Karpas-422 (cell line): ENCODE measurements around the gene DUOX1. TPM values are rescaled to one million over a fixed set of nuclear protein-coding genes. Genes with fewer than 3 reads are reported as not detected.

Experiments used
- DNase-seq: peaks from one replicate; pipeline ENCODE4 v3.0.0-alpha.2; 2015
- H2AFZ ChIP-seq: fragments of 200-600 bp; sonication (generic); 2 replicates; pipeline ENCODE4 v1.6.1; 2014; ENCODE audit warnings: antibody characterized with exemption, low read length, mixed read lengths
- H3K27ac ChIP-seq: fragments of 200-600 bp; sonication (generic); 2 replicates; pipeline ENCODE4 v1.5.1; 2014; ENCODE audit warnings: mild to moderate bottlenecking, low read length, moderate library complexity
- H3K27me3 ChIP-seq: fragments of 200-600 bp; sonication (generic); 2 replicates; pipeline ENCODE4 v1.6.1; 2014; ENCODE audit warnings: low read length, mixed read lengths
- H3K36me3 ChIP-seq: fragments of 200-600 bp; sonication (generic); 2 replicates; pipeline ENCODE4 v1.6.1; 2014; ENCODE audit warnings: low read length, mixed read lengths; ENCODE audit not compliant: insufficient read depth
- H3K4me1 ChIP-seq: fragments of 200-600 bp; sonication (generic); 2 replicates; pipeline ENCODE4 v1.6.1; 2014; ENCODE audit warnings: mild to moderate bottlenecking, low read length, mixed read lengths
- H3K4me2 ChIP-seq: fragments of 200-600 bp; sonication (generic); 2 replicates; pipeline ENCODE4 v1.6.1; 2014; ENCODE audit warnings: low read length, low read depth, mild to moderate bottlenecking; ENCODE audit not compliant: poor library complexity, severe bottlenecking
- H3K4me3 ChIP-seq: fragments of 200-600 bp; sonication (generic); 2 replicates; pipeline ENCODE4 v1.5.1; 2014; ENCODE audit warnings: mild to moderate bottlenecking, antibody characterized with exemption, low read length, mixed read lengths
- H3K79me2 ChIP-seq: fragments of 200-600 bp; sonication (generic); 2 replicates; pipeline ENCODE4 v1.6.1; 2014; ENCODE audit warnings: mild to moderate bottlenecking, low read length, mixed read lengths
- H3K9ac ChIP-seq: fragments of 200-600 bp; sonication (generic); 2 replicates; pipeline ENCODE4 v1.6.0; 2014; ENCODE audit warnings: low read length
- H3K9me2 ChIP-seq: fragments of 200-600 bp; sonication (generic), shearing (Covaris generic); replicated peaks from 2 replicates; pipeline ENCODE4 v1.6.0; 2014; ENCODE audit warnings: mild to moderate bottlenecking, low read length, moderate library complexity; ENCODE audit not compliant: insufficient read depth
- H3K9me3 ChIP-seq: fragments of 300-700, 200-600 bp; sonication (generic); 2 replicates; pipeline ENCODE4 v1.6.1; 2014; ENCODE audit warnings: low read length, mixed read lengths
- H4K20me1 ChIP-seq: fragments of 200-600 bp; sonication (generic); 2 replicates; pipeline ENCODE4 v1.6.1; 2014; ENCODE audit warnings: mild to moderate bottlenecking, antibody characterized with exemption, low read length, low read depth; ENCODE audit not compliant: insufficient read depth
- total RNA-seq: library from RNA; depleted of rRNA; stranded (reverse); fragments of >200 nt; shearing (Covaris generic); gene quantifications from 2 replicates; pipeline ENCODE4 v1.2.3, GENCODE V29; 2014; ENCODE audit warnings: low replicate concordance

The DUOX1 gene
- total RNA-seq, 1 experiment from 2014 or later = not detected

DNA sequence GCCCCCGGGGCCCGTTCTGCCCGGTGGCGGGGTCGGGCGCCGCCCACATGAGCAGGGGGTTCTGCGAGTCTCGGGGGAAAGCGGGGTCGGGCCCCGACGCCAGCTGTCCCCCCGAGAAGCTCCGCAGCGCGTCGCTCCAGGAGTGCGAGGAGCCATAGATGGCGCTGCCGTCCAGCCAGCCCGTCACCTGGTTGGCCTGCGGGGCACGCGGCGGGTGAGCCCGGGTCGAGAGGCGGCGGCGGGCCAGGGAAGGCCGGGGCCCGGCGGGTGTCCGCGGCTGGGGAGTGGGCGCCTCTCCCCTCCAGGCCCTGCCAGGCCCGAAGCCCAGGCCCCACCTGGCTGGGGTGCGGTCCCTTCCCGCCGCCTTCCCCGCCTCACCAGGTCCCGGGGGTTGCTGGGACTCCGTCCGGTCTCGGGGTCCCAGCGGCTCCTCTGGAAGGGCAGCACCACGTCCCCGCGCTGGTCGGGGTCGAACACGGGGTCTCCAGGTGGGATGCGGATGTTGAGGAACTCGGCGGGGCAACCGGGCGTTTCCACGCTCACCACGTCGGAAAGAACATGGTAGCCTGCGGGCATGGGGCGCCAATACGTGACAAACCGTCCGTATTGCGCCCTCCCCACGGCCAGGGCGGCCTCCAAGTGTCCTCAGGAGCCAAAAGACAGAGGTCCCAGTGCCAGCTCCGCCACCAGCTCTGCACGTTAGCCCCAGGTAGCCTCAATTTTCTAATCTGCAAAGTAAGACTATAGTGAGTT is 18.2 kb upstream of the DUOX1 start:
- Histone ChIP-seq H3K9ac (no peak overlapping the region), H3K4me2 (no peak overlapping the region)

DNA sequence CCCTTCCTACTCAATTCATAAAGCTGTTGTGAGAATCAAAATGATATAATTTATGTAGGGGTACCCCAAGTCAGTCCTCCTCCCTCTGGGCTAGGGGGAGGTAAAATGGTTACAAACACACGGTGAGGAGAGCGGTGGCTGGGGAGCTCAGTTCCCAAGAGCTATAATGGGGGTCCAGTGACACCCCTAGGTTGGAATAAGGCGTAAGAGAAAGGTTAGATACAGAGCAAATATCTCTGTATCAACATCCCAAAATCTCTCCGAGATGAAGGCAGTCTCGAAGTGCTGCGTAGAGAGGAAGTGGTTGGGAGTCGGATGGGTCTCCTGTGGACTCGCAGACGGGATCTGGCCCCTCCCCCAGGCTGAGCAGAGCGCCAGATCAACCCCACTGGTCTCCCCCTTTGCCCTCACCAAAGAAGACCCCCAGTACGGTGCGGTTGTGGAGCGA is 17.6 kb upstream of the DUOX1 start:
- Histone ChIP-seq H3K4me1 (peaks cover 9% of the 10 kb centered on the region), H2AFZ (no peak overlapping the region), H4K20me1 (no peaks in the 10 kb centered on the region), H3K36me3 (no peaks in the 10 kb centered on the region), H3K4me2 (no peak overlapping the region), H3K27me3 (no peaks in the 10 kb centered on the region), H3K79me2 (no peaks in the 10 kb centered on the region), H3K9me2 (no peaks in the 10 kb centered on the region), H3K27ac (no peak overlapping the region), H3K4me3 (no peak overlapping the region), H3K9me3 (no peaks in the 10 kb centered on the region), H3K9ac (no peak overlapping the region)
- no peak for DNase-seq

More for the DNA sequence above, 18.2 kb upstream of the DUOX1 start:
- no peak overlapping the region for H3K27ac ChIP-seq
- H3K9me3 ChIP-seq = no peaks in the 10 kb centered on the region
- peaks cover 9% of the 10 kb centered on the region for H3K4me1 ChIP-seq
- H3K36me3 ChIP-seq = no peaks in the 10 kb centered on the region
- H3K79me2 ChIP-seq = no peaks in the 10 kb centered on the region
- no peaks in the 10 kb centered on the region for H4K20me1 ChIP-seq
- no peak overlapping the region for H3K4me3 ChIP-seq
- no peak overlapping the region for H2AFZ ChIP-seq
- no peak for DNase-seq
- no peaks in the 10 kb centered on the region for H3K27me3 ChIP-seq
- H3K9me2 ChIP-seq = no peaks in the 10 kb centered on the region

DNA sequence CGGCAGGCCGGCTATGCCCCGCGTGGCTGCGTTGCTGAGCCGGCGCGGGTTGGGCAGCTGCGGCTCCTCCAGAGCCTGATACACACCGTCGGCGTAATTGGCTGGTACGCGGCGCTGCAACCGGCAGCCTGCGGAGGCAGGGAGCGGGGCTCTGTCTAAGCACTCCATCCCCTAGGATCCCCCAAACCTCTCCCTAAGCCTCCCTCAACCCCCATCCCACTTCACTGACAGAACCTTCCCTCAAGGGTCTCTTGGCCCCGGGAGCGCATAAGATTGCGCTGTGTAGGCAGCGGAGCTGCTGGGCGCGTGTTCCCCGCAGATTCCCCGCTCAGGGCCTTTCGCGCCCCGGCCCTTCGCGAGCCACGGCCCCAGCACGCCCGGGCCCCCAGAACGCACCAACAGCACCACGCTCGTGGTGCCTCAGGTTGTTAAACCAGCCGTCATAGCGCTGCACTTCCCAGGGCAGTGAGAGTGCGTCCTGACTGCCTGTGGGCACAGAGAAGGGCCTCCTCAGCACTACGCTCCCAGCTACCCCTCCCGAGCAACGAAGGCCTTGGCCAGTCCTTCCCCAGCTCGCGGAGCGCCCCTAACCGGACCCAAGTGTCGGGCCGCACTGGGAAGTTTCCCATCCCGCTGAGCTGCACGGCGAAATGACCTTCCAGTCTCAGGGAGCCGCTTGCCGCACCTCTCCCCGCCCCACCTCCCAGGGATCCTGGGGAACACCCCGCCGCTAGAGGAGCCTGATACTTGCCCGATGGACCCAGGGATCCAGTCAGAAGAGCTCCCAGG is 17.0 kb upstream of the DUOX1 start:
- Histone ChIP-seq H3K9ac (no peak overlapping the region), H3K9me2 (no peaks in the 10 kb centered on the region), H3K4me1 (peaks cover 9% of the 10 kb centered on the region), H3K79me2 (no peaks in the 10 kb centered on the region), H2AFZ (no peak overlapping the region), H4K20me1 (no peaks in the 10 kb centered on the region), H3K27me3 (no peaks in the 10 kb centered on the region), H3K27ac (no peak overlapping the region), H3K4me2 (no peak overlapping the region), H3K36me3 (no peaks in the 10 kb centered on the region), H3K9me3 (no peaks in the 10 kb centered on the region), H3K4me3 (no peak overlapping the region)
- DNase-seq = no peak

GRCh38 chr15:45113380-45113990 is 16.3 kb upstream of the DUOX1 start:
- Histone ChIP-seq H3K4me2 (peak overlapping the region; percentile 36), H3K9ac (no peak overlapping the region), H3K4me3 (no peak overlapping the region), H3K4me1 (peaks cover 9% of the 10 kb centered on the region), H3K27me3 (no peaks in the 10 kb centered on the region), H3K9me2 (no peaks in the 10 kb centered on the region), H3K79me2 (no peaks in the 10 kb centered on the region), H3K27ac (no peak overlapping the region), H2AFZ (no peak overlapping the region), H3K36me3 (no peaks in the 10 kb centered on the region), H3K9me3 (no peaks in the 10 kb centered on the region), H4K20me1 (no peaks in the 10 kb centered on the region)
- no peak for DNase-seq

DNA sequence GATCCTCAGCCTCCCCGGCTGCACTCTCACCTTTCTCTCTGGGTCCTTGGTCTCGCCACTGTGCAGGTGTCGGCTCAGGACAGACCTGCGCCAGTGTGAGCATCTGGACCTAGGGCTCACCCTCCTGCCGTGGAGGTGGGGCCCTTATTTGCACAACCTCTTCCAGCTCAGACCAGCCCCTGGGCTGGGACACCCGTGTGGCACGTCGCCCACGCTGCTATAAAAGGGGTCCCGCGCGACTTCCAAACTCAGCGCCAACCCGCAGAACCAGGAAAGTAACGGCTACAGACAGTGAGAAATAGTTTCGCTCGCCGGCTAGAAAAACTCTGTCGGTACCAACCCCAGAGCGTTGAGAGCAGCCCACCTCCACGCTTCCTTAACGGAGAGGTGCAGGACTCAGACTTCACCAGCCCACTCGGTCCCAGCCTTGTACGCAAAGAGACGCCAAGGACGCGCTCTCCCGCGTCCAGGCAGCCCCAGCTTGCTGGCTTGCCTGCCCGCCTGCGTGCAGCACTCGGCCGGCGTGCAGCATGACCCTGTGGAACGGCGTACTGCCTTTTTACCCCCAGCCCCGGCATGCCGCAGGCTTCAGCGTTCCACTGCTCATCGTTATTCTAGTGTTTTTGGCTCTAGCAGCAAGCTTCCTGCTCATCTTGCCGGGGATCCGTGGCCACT is 15.6 kb upstream of the DUOX1 start, which contains the start of the genes DUOX2 and DUOXA2:
DUOX2 (minus strand) TSS at position 97 of the 675 bp plus-strand sequence. CDS start 761 bp downstream, outside the sequence.
DUOXA2 (plus strand) TSS at position 251 of the 675 bp plus-strand sequence; CDS start at position 531, 280 bp downstream.
- H2AFZ ChIP-seq = no peak within 1 kb of the TSS

DNA sequence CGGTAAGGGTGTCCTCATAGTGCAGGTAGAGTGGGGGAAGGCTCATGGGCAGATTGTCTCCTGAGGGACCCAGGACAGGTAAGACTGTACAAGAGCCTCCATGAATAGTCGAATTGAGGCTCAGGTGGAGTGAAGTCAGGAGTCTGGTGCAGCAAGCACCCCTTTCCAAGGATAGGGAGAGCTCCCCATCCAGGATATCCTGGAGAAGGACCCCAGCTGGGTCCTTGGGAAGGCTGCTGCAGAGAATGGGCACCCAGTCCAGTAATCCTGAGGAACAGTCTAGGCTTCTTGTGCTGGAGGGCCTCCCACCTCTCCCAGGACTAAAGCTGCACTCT is 15.1 kb upstream of the DUOX1 start:
- H3K27ac ChIP-seq = no peak overlapping the region
- H3K4me1 ChIP-seq = peaks cover 9% of the 10 kb centered on the region
- no peak for DNase-seq
- H3K79me2 ChIP-seq = no peaks in the 10 kb centered on the region
- H3K4me3 ChIP-seq = peak overlapping the region; percentile 37; the same call in 1 of the 2 replicates
- no peak overlapping the region for H2AFZ ChIP-seq
- H3K9me2 ChIP-seq = no peaks in the 10 kb centered on the region
- no peak overlapping the region for H3K9ac ChIP-seq
- H3K9me3 ChIP-seq = no peaks in the 10 kb centered on the region
- H3K27me3 ChIP-seq = no peaks in the 10 kb centered on the region
- H3K4me2 ChIP-seq = peak overlapping the region; percentile 36
- no peaks in the 10 kb centered on the region for H3K36me3 ChIP-seq
- H4K20me1 ChIP-seq = no peaks in the 10 kb centered on the region

More for the DNA sequence above, 15.6 kb upstream of the DUOX1 start, which contains the start of the genes DUOX2 and DUOXA2:
- Histone ChIP-seq H3K27ac (no peak within 1 kb of the TSS), H3K4me3 (peak within 1 kb of the TSS; percentile 37; the same call in 1 of the 2 replicates), H4K20me1 (no peaks in the 10 kb centered on the region), H3K36me3 (no peaks in the 10 kb centered on the region), H3K4me1 (peaks cover 9% of the 10 kb centered on the region), H3K9ac (no peak within 1 kb of the TSS), H3K79me2 (no peaks in the 10 kb centered on the region), H3K9me3 (no peaks in the 10 kb centered on the region), H3K4me2 (peak within 1 kb of the TSS; percentile 36), H3K27me3 (no peaks in the 10 kb centered on the region), H3K9me2 (no peaks in the 10 kb centered on the region)
- DNase-seq = no peak

DNA sequence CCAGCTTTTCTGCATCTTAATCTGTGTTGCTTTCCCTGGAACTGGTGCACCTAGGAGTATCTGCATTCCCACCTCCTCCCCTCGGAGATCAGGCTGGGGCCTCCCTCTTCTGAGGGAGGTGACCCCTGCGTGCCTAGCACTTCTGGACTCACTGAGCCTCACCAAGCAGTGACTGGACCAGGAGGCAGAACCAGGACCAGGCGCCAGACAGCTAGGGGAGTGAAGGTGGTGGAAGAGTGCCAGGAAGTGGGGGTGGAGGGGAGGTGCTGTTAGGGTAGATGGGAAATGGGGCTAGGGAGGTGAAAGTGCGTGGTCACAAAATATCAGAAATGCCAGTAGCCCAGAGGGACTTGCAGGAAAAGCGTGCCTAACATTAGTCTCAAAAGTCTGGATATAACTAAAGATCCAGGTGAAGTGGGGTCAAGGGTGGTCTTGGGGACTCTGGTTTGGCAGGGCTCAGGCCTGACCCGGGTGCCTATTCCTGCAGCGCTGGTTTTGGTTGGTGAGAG is 14.4 kb upstream of the DUOX1 start:
- H3K4me3 ChIP-seq = no peak overlapping the region
- no peaks in the 10 kb centered on the region for H4K20me1 ChIP-seq
- H3K79me2 ChIP-seq = no peaks in the 10 kb centered on the region
- H3K9ac ChIP-seq = no peak overlapping the region
- H3K36me3 ChIP-seq = no peaks in the 10 kb centered on the region
- H3K27me3 ChIP-seq = no peaks in the 10 kb centered on the region
- no peaks in the 10 kb centered on the region for H3K9me2 ChIP-seq
- no peaks in the 10 kb centered on the region for H3K9me3 ChIP-seq
- no peak overlapping the region for H3K4me2 ChIP-seq
- H3K4me1 ChIP-seq = peaks cover 9% of the 10 kb centered on the region
- no peak overlapping the region for H3K27ac ChIP-seq
- no peak for DNase-seq
- H2AFZ ChIP-seq = no peak overlapping the region
